HCEC 1CT (cell line): ENCODE data around the gene CENPS.
"Not testable (repeated sequence)": the region's sequence is repeated elsewhere in the genome, so short reads cannot be mapped to it uniquely, and the experiment has no call there.

Experiments
- DNase-seq: peaks from one replicate; pipeline ENCODE4 v3.0.0-alpha.2; 2017

CENPS gene

DNA sequence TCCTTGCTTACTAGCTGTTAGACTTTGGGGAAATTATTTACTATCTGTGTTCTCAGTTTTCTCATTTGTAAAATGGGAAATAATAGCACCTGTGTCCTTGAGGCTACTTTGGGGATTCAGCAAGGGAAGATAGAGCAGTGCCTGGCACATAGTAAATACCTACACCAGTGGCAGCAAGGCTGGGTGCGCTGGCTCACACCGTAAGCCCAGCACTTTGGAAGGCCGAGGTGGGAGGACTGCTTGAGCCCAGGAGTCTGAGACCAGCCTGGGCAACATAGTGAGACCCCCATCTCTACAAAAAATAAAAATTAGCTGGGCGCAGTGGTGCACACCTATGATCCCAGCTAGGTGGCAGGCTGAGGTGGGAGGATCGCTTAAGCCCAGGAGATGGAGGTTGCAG is 8.6 kb upstream of the CENPS start:
- DNase-seq: no peak

- peak; percentile 7 for DNase-seq
Measured at GRCh38 chr1:10424034-10424433, 6.2 kb upstream of the CENPS start.

- no peak for DNase-seq
Measured at GRCh38 chr1:10424651-10425050, 5.6 kb upstream of the CENPS start.

DNA sequence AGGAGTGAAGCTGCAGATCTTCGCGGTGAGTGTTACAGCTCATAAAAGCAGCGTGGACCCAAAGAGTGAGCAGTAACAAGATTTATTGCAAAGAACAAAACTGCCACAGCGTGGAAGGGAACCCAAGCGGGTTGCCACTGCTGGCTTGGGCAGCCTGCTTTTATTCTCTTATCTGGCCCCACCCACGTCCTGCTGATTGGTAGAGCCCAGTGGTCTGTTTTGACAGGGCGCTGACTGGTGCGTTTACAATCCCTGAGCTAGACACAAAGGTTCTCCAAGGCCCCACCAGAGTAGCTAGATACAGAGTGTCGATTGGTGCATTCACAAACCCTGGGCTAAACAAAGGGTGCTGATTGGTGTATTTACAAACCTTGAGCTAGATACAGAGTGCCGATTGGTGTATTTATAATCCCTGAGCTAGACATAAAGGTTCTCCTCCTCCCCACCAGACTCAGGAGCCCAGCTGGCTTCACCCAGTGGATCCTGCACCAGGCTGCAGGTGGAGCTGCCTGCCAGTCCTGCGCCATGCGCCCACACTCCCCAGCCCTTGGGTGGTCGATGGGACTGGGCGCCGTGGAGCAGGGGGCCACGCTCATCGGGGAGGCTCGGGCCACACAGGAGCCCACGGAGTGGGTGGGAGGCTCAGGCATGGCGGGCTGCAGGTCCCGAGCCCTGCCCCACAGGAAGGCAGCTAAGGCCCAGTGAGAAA is 4.3 kb upstream of the CENPS start:
- not testable (repeated sequence) for DNase-seq

- DNase-seq: not testable (repeated sequence)
Measured at GRCh38 chr1:10426535-10426848, 3.7 kb upstream of the CENPS start.

GRCh38 chr1:10428984-10429383 is 1.2 kb upstream of the CENPS start:
- no peak for DNase-seq

- peak; percentile 8 for DNase-seq
Measured at GRCh38 chr1:10429868-10430215, 391 bp upstream of the CENPS start.

DNA sequence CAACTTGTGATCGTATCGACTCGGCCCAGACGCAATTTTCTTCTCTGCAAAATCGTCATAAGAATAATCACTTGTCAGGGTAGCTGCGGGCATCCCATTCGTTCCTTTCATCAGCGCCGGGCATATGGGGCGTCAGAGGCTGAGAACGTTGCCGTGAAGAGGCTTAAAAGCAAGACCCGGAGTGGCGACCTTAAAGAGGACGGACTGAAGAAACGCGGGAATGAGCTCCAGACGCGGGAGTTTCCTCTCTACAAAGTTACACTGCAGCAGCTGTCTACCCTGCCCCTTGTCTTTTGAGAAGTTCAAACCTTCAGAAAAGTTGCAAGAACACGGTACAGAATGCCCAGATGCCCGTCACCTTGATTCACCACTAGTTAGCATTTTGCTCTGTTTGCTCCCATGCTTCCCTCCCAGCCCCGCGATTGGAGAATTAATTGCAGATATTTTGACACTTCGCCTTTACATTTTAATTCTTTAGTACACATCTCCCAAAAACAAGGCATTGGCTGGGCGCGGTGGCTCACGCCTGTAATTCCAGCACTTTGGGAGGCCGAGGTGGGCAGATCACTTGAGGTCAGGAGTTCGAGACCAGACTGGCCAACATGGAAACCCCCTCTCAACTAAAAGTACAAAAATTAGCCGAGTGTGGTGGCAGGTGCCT is 967 bp downstream of the CENPS start:
- no peak for DNase-seq

- DNase-seq: no peak
Measured at GRCh38 chr1:10432910-10433700, 2.9 kb downstream of the CENPS start.

- no peak for DNase-seq
Measured at GRCh38 chr1:10433790-10434189, 3.6 kb downstream of the CENPS start.

GRCh38 chr1:10434590-10434989 is 4.4 kb downstream of the CENPS start:
- DNase-seq: no peak

GRCh38 chr1:10437052-10437451 is 6.8 kb downstream of the CENPS start:
- no peak for DNase-seq

DNA sequence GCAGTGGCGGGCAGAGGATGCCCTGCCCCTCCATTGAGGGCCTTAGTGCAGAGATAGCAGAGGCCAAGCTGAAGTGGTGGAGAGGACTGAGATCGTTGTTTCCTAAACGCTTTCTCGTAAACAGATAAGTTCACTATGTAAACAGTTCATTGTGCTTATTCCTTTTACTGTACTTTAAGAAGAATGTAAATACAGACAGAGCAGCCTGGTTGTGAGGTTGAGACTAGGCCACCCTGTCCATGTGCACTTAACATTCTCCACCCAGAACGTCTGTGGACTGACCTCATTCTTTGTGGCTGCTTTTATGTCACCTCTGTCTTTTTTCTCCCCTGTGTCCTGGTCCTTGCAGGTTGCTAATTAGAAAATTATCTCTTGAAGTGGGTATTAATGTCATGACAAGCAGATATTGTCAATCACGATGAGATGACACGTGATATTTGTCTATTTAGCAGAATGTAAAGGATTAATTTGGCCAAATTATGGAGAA is 8.5 kb downstream of the CENPS start:
- no peak for DNase-seq

- DNase-seq: no peak
Measured at GRCh38 chr1:10440305-10440704, 10.1 kb downstream of the CENPS start.

DNA sequence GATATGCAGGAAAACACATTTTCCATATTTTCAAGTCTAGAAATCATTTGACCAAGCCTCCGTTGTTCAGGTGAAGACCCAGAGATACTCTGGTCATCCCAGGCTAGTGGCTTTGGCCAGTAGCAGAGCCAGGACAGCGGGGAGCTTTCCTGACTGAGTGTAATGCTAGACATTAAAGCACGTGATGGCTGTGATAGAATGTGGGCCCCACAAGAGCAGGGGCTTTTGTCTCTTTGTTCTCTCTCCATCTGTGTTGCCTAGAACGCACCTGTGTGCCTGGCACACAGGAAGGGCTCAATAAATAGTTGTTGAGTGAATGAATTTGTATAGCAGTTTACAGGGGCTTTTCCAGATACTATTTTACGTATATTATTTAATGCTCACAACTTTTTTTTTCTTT is 10.6 kb downstream of the CENPS start:
- no peak for DNase-seq

GRCh38 chr1:10444248-10444647 is 14.0 kb downstream of the CENPS start:
- DNase-seq: no peak

- no peak for DNase-seq
Measured at GRCh38 chr1:10444795-10445397, 14.7 kb downstream of the CENPS start.

- no peak for DNase-seq
Measured at GRCh38 chr1:10446790-10447422, 16.7 kb downstream of the CENPS start.

- DNase-seq: no peak
Measured at GRCh38 chr1:10449751-10450150, 19.5 kb downstream of the CENPS start, which contains the start of gene CORT. Gene CORT, plus strand, starts transcription at chr1:10450031. Its CDS starts 193 bp downstream, at chr1:10450224.

DNA sequence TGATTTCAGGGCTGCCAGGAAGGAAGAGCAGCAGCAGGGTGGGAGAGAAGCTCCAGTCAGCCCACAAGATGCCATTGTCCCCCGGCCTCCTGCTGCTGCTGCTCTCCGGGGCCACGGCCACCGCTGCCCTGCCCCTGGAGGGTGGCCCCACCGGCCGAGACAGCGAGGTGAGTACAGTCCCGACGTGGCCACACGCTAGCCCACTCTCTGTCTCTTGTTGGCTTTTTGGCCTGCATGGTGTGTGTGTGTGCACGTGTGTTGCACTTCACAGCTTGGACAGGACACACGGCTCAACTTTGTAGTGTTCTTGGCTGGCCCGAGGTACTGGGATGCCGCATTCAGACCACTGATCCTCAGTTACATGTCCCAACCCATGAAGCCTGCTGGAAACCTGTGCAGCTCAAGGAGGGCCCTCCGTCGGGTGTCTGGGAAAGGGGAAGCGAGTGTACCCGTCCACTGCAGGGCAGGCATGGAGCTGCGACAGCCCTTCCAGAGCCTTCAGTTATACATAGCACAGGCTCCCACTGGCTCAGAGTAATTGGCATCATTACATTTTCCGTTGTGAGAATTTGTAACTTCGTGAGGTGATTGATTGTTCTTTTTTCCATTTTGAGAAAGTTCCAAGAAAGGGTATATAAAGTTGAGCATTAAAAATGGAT is 20.1 kb downstream of the CENPS start:
- DNase-seq: no peak

- no peak for DNase-seq
Measured at GRCh38 chr1:10450836-10451235, 20.6 kb downstream of the CENPS start.

GRCh38 chr1:10451287-10451686 is 21.1 kb downstream of the CENPS start:
- no peak for DNase-seq
